ENCODE data around the gene GPD2. TPM values are rescaled to one million over a fixed set of nuclear protein-coding genes. Genes with fewer than 3 reads are reported as not detected.

The GPD2 gene
- total and polyA plus RNA-seq, 2 experiments from 2014 or later: 11.3 to 27.4 TPM

GRCh38 chr2:156622491-156622890, 186.3 kb downstream of the GPD2 start:
- Histone ChIP-seq H3K27ac (no peak overlapping the region), H3K36me3 (no peaks in the 10 kb centered on the region), H3K4me3 (no peak overlapping the region), H3K4me1 (ENCODE audit: low read depth) (no peaks in the 10 kb centered on the region), H3K9me3 (ENCODE audit: low read depth) (no peaks in the 10 kb centered on the region), H3K27me3 (no peaks in the 10 kb centered on the region)
- no peak for TF ChIP-seq CTCF (IDR thresholded peaks at IDR 0.05; ENCODE audit: low read depth, low read length)
- DNase-seq (ENCODE audit: low read depth in 1 of 2, low spot score in 1 of 2): no peak

- Histone ChIP-seq H3K9me3 (ENCODE audit: low read depth) (no peaks in the 10 kb centered on the region), H3K27me3 (no peaks in the 10 kb centered on the region), H3K4me1 (ENCODE audit: low read depth) (no peaks in the 10 kb centered on the region), H3K27ac (no peak overlapping the region), H3K36me3 (no peaks in the 10 kb centered on the region), H3K4me3 (no peak overlapping the region)
- no peak for TF ChIP-seq CTCF (IDR thresholded peaks at IDR 0.05; ENCODE audit: low read depth, low read length)
- peak in 1 of 2 donors; percentile 0 for DNase-seq (ENCODE audit: low read depth in 1 of 2, low spot score in 1 of 2)
These were observed 189.4 kb downstream of the GPD2 start for GRCh38 chr2:156625360-156626170.

- no peak for DNase-seq (ENCODE audit: low read depth in 1 of 2, low spot score in 1 of 2)
- Histone ChIP-seq H3K4me1 (ENCODE audit: low read depth) (no peaks in the 10 kb centered on the region), H3K4me3 (no peak overlapping the region), H3K27ac (no peak overlapping the region), H3K27me3 (no peaks in the 10 kb centered on the region), H3K9me3 (ENCODE audit: low read depth) (no peaks in the 10 kb centered on the region), H3K36me3 (no peaks in the 10 kb centered on the region)
- no peak for TF ChIP-seq CTCF (IDR thresholded peaks at IDR 0.05; ENCODE audit: low read depth, low read length)
These were observed 190.8 kb downstream of the GPD2 start for GRCh38 chr2:156626931-156627330.

GRCh38 chr2:156630579-156631337, 194.6 kb downstream of the GPD2 start:
- no peak for TF ChIP-seq CTCF (IDR thresholded peaks at IDR 0.05; ENCODE audit: low read depth, low read length)
- no peak for DNase-seq (ENCODE audit: low read depth in 1 of 2, low spot score in 1 of 2)
- Histone ChIP-seq H3K9me3 (ENCODE audit: low read depth) (no peaks in the 10 kb centered on the region), H3K4me3 (no peak overlapping the region), H3K4me1 (ENCODE audit: low read depth) (no peaks in the 10 kb centered on the region), H3K27me3 (no peaks in the 10 kb centered on the region), H3K27ac (no peak overlapping the region), H3K36me3 (no peaks in the 10 kb centered on the region)

- TF ChIP-seq CTCF (IDR thresholded peaks at IDR 0.05; ENCODE audit: low read depth, low read length): no peak
- no peaks in the 10 kb centered on the region for H3K9me3 ChIP-seq (ENCODE audit: low read depth)
- DNase-seq (ENCODE audit: low read depth in 1 of 2, low spot score in 1 of 2): no peak
These were observed 199.5 kb downstream of the GPD2 start for GRCh38 chr2:156635646-156636045.

More at GRCh38 chr2:156635646-156636045, 199.5 kb downstream of the GPD2 start:
- no peaks in the 10 kb centered on the region for H3K4me1 ChIP-seq (ENCODE audit: low read depth)
- H3K4me3 ChIP-seq: no peak overlapping the region
- no peak overlapping the region for H3K27ac ChIP-seq
- H3K36me3 ChIP-seq: no peaks in the 10 kb centered on the region
- H3K27me3 ChIP-seq: no peaks in the 10 kb centered on the region

Other genes with a start within 250 kb of the GPD2 start
- 0.04 and 0.36 TPM in 2 replicates for gene NR4A2, start 103.7 kb upstream of the GPD2 start, total RNA-seq
- gene NR4A2, start 103.7 kb upstream of the GPD2 start, polyA plus RNA-seq: 0.17 and 0.35 TPM in 2 replicates